ENCODE results near the gene SPATS2L. TPM values are rescaled to one million over a fixed set of nuclear protein-coding genes. Genes with fewer than 3 reads are reported as not detected.

SPATS2L gene
- total and polyA plus RNA-seq, 12 donors, result 16.7 to 68.8 (median 43.6) TPM

- H3K9me3 ChIP-seq (replicated peaks in 1 of 3), result no peaks in the 10 kb centered on the region
- intact Hi-C loops (cut with DNase I), result no loop called here
- no peak for TF ChIP-seq POLR2A (IDR thresholded peaks at IDR 0.05)
- TF ChIP-seq, protein P1, sequence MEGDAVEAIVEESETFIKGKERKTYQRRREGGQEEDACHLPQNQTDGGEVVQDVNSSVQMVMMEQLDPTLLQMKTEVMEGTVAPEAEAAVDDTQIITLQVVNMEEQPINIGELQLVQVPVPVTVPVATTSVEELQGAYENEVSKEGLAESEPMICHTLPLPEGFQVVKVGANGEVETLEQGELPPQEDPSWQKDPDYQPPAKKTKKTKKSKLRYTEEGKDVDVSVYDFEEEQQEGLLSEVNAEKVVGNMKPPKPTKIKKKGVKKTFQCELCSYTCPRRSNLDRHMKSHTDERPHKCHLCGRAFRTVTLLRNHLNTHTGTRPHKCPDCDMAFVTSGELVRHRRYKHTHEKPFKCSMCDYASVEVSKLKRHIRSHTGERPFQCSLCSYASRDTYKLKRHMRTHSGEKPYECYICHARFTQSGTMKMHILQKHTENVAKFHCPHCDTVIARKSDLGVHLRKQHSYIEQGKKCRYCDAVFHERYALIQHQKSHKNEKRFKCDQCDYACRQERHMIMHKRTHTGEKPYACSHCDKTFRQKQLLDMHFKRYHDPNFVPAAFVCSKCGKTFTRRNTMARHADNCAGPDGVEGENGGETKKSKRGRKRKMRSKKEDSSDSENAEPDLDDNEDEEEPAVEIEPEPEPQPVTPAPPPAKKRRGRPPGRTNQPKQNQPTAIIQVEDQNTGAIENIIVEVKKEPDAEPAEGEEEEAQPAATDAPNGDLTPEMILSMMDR (IDR thresholded peaks at IDR 0.05), result no peak
- WGBS, 4 donors, result 92 to 100% (median 97%) methylated on average over 3 of the region's 3 CpGs
- H3K27me3 ChIP-seq, result no peaks in the 10 kb centered on the region
- H3K4me3 ChIP-seq, result no peak overlapping the region
- peaks cover 3 to 5% of the 10 kb centered on the region in 2 donors for H3K4me1 ChIP-seq (replicated peaks in 1 of 2)
- no peak for DNase-seq
- H3K27ac ChIP-seq, result no peak overlapping the region
- no peaks in the 10 kb centered on the region for H3K36me3 ChIP-seq (replicated peaks in 1 of 2)
Observed at GRCh38 chr2:200347301-200347700, 40.8 kb downstream of the SPATS2L start.

- intact Hi-C loops (cut with DNase I), result no loop called here
Observed at GRCh38 chr2:200348897-200349563, 42.5 kb downstream of the SPATS2L start.

DNA sequence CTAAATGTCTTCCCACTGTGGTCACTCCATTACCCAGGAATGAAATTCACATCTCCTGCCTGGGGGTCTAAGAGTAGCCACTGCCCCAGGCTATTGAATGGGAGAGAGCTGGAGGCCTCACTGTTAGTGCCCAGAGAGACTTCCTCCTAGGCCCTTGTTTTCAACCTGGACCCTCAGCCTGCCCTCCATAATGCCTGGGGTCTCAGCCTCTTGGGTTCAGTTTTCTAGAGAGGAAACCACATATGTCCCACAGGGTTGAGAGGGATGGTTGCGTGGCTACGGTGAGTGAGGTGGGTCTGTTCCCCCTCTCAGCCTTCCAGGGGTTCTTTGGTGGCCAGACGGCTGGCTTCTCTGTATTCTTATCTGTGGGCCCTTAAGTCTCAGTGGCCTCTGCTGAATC lies 43.4 kb downstream of the SPATS2L start:
- H3K27ac ChIP-seq, result no peak overlapping the region
- intact Hi-C loops (cut with DNase I), result no loop called here
- peaks cover 3 to 11% of the 10 kb centered on the region in 2 donors for H3K4me1 ChIP-seq (replicated peaks in 1 of 2)
- 98 to 100% (median 99%) methylated on average over 3 of the region's 3 CpGs for WGBS, 4 donors
- TF ChIP-seq POLR2A (IDR thresholded peaks at IDR 0.05), result no peak
- no peaks in the 10 kb centered on the region for H3K36me3 ChIP-seq (replicated peaks in 1 of 2)
- no peak overlapping the region for H3K4me3 ChIP-seq
- no peak for DNase-seq
- H3K9me3 ChIP-seq (replicated peaks in 1 of 3), result no peaks in the 10 kb centered on the region
- no peaks in the 10 kb centered on the region for H3K27me3 ChIP-seq

More at GRCh38 chr2:200348897-200349563, 42.5 kb downstream of the SPATS2L start:
- TF ChIP-seq, protein P1 (IDR thresholded peaks at IDR 0.05), result no peak
- no peak for TF ChIP-seq POLR2A (IDR thresholded peaks at IDR 0.05)
- H3K4me1 ChIP-seq (replicated peaks in 1 of 2), result peaks cover 3 to 11% of the 10 kb centered on the region in 2 donors
- DNase-seq, result no peak
- H3K4me3 ChIP-seq, result no peak overlapping the region
- H3K36me3 ChIP-seq (replicated peaks in 1 of 2), result no peaks in the 10 kb centered on the region
- no peaks in the 10 kb centered on the region for H3K9me3 ChIP-seq (replicated peaks in 1 of 3)
- H3K27ac ChIP-seq, result no peak overlapping the region
- 89 to 93% (median 91%) methylated on average over 9 of the region's 9 CpGs for WGBS, 4 donors
- no peaks in the 10 kb centered on the region for H3K27me3 ChIP-seq

DNA sequence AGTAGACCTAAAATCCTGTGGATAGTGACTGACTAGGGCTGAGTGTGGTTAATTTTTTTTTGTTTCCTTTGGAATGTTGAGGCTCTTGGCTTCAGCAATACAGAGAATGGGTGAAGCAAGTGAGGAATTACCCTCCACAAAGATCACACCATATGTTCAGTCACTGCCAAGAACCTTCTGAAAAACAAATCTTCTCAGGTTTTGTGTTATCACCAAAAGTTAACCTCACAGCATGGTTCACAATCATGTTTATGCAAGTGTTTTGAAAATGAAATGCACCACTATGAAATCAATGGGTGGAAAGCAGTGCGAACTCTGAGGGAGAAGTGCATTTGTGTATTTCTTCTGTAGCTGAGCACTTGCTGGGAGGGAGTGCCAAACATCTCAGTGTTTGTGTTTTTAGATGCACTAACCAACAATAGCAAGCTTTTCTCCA lies 44.4 kb downstream of the SPATS2L start:
- no peak for DNase-seq
- Histone ChIP-seq H3K36me3 (replicated peaks in 1 of 2) (no peaks in the 10 kb centered on the region), H3K27ac (no peak overlapping the region), H3K4me3 (no peak overlapping the region), H3K27me3 (no peaks in the 10 kb centered on the region), H3K9me3 (replicated peaks in 1 of 3) (no peaks in the 10 kb centered on the region), H3K4me1 (replicated peaks in 1 of 2) (peaks cover 3 to 7% of the 10 kb centered on the region in 2 donors)
- TF ChIP-seq, protein P1 (IDR thresholded peaks at IDR 0.05), result no peak
- TF ChIP-seq POLR2A (IDR thresholded peaks at IDR 0.05), result no peak
- intact Hi-C loops (cut with DNase I), result no loop called here
- WGBS, 4 donors, result 82 to 96% (median 87%) methylated on average over 1 of the region's 1 CpG

- intact Hi-C loops (cut with DNase I), result no loop called here
- WGBS, 4 donors, result 92 to 97% (median 94%) methylated on average over 2 of the region's 2 CpGs
- no peak for TF ChIP-seq POLR2A (IDR thresholded peaks at IDR 0.05)
- TF ChIP-seq, protein P1 (IDR thresholded peaks at IDR 0.05), result no peak
- Histone ChIP-seq H3K27me3 (no peaks in the 10 kb centered on the region), H3K27ac (no peak overlapping the region), H3K36me3 (replicated peaks in 1 of 2) (no peaks in the 10 kb centered on the region), H3K9me3 (replicated peaks in 1 of 3) (no peaks in the 10 kb centered on the region), H3K4me1 (replicated peaks in 1 of 2) (peaks cover 3 to 6% of the 10 kb centered on the region in 2 donors), H3K4me3 (no peak overlapping the region)
- DNase-seq, result no peak
Observed at GRCh38 chr2:200351815-200352214, 45.3 kb downstream of the SPATS2L start.

Measured in adrenal gland (tissue), 12 donors.